Mammary epithelial cell (primary cell): ENCODE measurements around the gene MMP28.

Experiments used
- EZH2 ChIP-seq: IDR thresholded peaks from 2 replicates; pipeline ENCODE4 v1.6.1; 2012; ENCODE audit warnings: low read length, inconsistent platforms, borderline replicate concordance
- TF ChIP-seq, protein P1 (sequence below), 2 donors: IDR thresholded peaks in 1 of 2; conservative IDR thresholded peaks in 1 of 2; 2 replicates each; pipeline ENCODE4 v1.5.1; 2011 to 2012; ENCODE audit warnings: inconsistent platforms in 2 of 2, low read length in 2 of 2, mild to moderate bottlenecking in 2 of 2, control low read depth in 1 of 2, low read depth in 1 of 2; ENCODE audit not compliant: insufficient read depth in 1 of 2; ENCODE audit errors: extremely low read depth in 1 of 2

DNA sequence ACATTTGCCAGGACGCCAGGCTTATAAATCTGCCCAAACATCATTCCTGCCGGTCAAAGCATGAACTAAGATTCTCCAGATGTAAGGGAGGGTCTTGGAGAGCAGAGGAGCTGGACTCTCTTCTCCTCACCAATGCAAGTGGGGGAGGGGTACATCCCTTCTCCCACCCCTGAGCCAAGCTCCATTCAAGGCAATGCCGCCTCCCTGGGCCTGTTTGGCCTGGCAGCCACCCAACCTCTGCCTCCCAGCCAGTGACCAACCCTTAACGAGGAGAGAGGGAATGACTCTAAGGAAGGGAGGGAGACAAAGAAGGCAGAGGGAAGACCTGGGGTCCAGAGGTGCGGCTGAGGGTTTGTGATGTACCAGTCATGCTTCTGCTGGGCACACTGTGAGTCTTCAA is 20.9 kb downstream of the MMP28 start:
- TF ChIP-seq, protein P1, sequence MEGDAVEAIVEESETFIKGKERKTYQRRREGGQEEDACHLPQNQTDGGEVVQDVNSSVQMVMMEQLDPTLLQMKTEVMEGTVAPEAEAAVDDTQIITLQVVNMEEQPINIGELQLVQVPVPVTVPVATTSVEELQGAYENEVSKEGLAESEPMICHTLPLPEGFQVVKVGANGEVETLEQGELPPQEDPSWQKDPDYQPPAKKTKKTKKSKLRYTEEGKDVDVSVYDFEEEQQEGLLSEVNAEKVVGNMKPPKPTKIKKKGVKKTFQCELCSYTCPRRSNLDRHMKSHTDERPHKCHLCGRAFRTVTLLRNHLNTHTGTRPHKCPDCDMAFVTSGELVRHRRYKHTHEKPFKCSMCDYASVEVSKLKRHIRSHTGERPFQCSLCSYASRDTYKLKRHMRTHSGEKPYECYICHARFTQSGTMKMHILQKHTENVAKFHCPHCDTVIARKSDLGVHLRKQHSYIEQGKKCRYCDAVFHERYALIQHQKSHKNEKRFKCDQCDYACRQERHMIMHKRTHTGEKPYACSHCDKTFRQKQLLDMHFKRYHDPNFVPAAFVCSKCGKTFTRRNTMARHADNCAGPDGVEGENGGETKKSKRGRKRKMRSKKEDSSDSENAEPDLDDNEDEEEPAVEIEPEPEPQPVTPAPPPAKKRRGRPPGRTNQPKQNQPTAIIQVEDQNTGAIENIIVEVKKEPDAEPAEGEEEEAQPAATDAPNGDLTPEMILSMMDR (conservative IDR thresholded peaks at IDR 0.05 in 1 of 2, IDR thresholded peaks at IDR 0.05 in 1 of 2; ENCODE audit: extremely low read depth in 1 of 2, insufficient read depth in 1 of 2, low read depth in 1 of 2, low read length in 2 of 2), result no peak
- no peak for TF ChIP-seq EZH2
